ENCODE results near the gene TEX36. TPM values are rescaled to one million over a fixed set of nuclear protein-coding genes. Genes with fewer than 3 reads are reported as not detected.
A peak's percentile ranks its signal among the peaks of the same experiment; 100 is the strongest.
"Not testable (repeated sequence)": the region's sequence is repeated elsewhere in the genome, so short reads cannot be mapped to it uniquely, and the experiment has no call there.

Gene TEX36
- total and polyA plus RNA-seq, 3 donors from 2014 or later, result 14.9 to 41.5 (median 24.6) TPM

DNA sequence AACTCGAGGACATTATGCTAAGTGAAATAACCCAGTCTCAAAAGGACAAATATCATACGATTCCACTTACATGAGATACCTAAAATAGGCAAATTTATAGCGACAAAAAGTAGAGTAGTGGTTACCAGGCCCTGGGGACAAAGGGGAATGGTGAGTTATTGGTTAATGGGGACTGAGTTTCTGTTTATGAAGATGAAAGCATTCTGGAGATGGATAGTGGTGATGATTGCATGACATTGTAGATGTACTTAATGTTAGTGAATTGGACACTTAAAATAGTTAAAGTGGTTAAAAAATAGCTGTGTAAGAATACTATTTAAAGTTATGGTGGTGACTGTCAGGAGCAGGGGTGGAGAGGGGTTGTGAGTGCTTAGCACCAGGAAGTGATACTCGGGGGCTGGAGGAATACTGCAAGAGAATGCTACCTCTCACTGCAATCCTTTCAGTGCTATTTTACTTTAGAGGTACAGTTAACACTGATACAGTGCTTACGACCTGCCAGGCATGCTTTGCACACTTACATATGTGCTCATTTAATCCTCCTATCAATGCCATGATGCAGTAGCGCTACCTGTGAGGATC lies 16.7 kb upstream of the TEX36 start:
- intact Hi-C loops (cut with DNase I; ENCODE audit: low total_unique reads), result no loop called here
- no peaks in the 10 kb centered on the region for H3K27me3 ChIP-seq
- no peak overlapping the region for H3K27ac ChIP-seq
- no peaks in the 10 kb centered on the region for H3K9me3 ChIP-seq
- WGBS, 2 donors, result 81 to 88% methylated on average over 6 of the region's 6 CpGs
- H3K4me3 ChIP-seq, result no peak overlapping the region
- DNase-seq, result no peak
- TF ChIP-seq, protein P1, sequence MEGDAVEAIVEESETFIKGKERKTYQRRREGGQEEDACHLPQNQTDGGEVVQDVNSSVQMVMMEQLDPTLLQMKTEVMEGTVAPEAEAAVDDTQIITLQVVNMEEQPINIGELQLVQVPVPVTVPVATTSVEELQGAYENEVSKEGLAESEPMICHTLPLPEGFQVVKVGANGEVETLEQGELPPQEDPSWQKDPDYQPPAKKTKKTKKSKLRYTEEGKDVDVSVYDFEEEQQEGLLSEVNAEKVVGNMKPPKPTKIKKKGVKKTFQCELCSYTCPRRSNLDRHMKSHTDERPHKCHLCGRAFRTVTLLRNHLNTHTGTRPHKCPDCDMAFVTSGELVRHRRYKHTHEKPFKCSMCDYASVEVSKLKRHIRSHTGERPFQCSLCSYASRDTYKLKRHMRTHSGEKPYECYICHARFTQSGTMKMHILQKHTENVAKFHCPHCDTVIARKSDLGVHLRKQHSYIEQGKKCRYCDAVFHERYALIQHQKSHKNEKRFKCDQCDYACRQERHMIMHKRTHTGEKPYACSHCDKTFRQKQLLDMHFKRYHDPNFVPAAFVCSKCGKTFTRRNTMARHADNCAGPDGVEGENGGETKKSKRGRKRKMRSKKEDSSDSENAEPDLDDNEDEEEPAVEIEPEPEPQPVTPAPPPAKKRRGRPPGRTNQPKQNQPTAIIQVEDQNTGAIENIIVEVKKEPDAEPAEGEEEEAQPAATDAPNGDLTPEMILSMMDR (IDR thresholded peaks at IDR 0.05), result no peak
- TF ChIP-seq POLR2A (IDR thresholded peaks at IDR 0.05), result no peak
- H3K36me3 ChIP-seq (ENCODE audit: low read depth, missing control alignments), result no peaks in the 10 kb centered on the region
- peaks cover 3% of the 10 kb centered on the region for H3K4me1 ChIP-seq

DNA sequence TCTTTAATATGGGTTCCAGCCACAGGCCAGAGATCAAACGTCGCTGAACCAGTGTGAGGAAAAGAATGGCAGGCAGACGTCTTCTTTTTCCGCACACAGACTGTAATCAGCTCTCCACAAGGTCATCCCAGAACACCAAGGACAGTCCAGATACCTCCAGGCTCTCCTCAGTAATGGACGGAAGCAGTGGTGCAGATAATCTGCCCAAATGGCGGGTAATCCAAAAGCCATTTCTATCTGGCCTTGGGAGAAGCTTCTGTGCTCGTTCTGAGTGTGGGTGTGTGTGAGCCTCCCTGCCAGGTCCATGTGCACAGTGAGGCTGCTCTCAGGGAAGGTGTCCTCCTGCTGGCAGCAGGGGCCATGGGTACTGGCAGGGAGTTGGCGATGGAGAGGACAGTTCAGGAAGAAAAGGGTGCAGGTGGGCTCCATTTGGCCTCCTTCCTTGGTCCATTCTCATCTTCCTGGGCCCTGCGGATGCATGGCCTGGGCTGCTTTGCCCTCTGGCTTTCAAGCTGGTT lies 15.6 kb upstream of the TEX36 start:
- Histone ChIP-seq H3K27me3 (peaks cover 3% of the 10 kb centered on the region), H3K4me1 (peaks cover 3% of the 10 kb centered on the region), H3K4me3 (no peak overlapping the region), H3K27ac (no peak overlapping the region), H3K9me3 (no peaks in the 10 kb centered on the region), H3K36me3 (ENCODE audit: low read depth, missing control alignments) (no peaks in the 10 kb centered on the region)
- WGBS, 2 donors, result 54 to 57% methylated on average over 9 of the region's 9 CpGs
- TF ChIP-seq, protein P1 (IDR thresholded peaks at IDR 0.05), result no peak
- TF ChIP-seq POLR2A (IDR thresholded peaks at IDR 0.05), result no peak
- intact Hi-C loops (cut with DNase I; ENCODE audit: low total_unique reads), result no loop called here
- peak; percentile 27 for DNase-seq

DNA sequence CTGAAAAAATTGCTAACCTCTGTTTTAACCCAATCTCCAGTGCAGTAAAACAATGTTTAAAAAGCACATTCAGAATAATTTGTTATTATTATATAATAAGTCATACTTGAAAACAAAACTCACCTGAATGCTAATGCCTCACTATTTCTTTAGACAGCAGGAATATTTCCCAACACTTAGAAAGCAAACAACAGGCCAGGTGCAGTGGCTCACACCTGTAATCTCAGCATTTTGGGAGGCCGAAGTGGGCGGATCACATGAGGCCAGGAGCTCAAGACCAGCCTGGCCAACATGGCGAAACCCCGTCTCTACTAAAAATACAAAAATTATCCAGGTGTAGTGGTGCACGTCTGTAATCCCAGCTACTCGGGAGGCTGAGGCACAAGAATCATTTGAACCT lies 13.9 kb upstream of the TEX36 start:
- intact Hi-C loops (cut with DNase I; ENCODE audit: low total_unique reads); H3K9me3 ChIP-seq; H3K27me3 ChIP-seq; H3K36me3 ChIP-seq (ENCODE audit: low read depth, missing control alignments); DNase-seq; H3K4me3 ChIP-seq; H3K27ac ChIP-seq; H3K4me1 ChIP-seq: not testable (repeated sequence)
- WGBS, 2 donors, result 89 to 91% methylated on average over 6 of the region's 6 CpGs

DNA sequence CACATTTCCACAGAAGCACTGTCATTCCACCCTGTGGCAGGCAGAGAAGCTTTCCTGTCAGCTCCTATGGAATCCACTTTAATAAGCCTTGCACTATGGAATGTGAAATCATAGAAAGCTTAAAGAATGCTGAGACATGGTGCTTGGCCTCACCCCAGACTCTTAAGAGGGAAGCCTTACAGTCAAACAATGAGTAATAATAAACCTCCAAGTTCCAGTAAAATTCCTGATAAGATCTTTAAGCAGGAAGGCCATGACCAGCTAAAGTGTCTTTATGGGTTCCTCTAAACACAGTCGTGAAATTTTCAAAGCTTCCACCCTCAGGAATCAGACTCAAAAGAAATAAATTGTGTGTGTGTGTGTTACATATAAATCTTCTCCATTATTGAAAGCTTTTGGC lies 11.9 kb upstream of the TEX36 start:
- Histone ChIP-seq H3K9me3 (no peaks in the 10 kb centered on the region), H3K4me1 (peaks cover 3% of the 10 kb centered on the region), H3K27ac (no peak overlapping the region), H3K36me3 (ENCODE audit: low read depth, missing control alignments) (no peaks in the 10 kb centered on the region), H3K27me3 (peaks cover 3% of the 10 kb centered on the region), H3K4me3 (no peak overlapping the region)
- DNase-seq, result no peak
- intact Hi-C loops (cut with DNase I; ENCODE audit: low total_unique reads), result no loop called here
- TF ChIP-seq, protein P1 (IDR thresholded peaks at IDR 0.05), result no peak
- TF ChIP-seq POLR2A (IDR thresholded peaks at IDR 0.05), result no peak
- 61 to 67% methylated on average over 1 of the region's 1 CpG for WGBS, 2 donors

DNA sequence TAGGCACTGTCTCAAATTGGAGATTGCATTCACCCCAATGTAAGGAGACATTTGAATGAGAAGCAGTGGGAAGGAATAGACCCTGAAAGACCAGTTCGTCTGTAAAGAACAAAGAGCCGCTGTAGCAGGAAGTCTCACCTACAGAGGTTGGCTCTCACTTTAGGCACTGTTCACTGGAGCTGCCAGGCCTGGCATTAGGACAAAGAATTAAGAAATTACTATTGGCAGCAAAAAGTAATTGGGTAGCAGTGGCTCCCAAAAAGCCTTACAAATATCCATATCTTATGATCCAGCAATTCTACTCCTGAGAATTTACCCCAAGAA lies 10.5 kb upstream of the TEX36 start:
- Histone ChIP-seq H3K4me1 (no peaks in the 10 kb centered on the region), H3K36me3 (ENCODE audit: low read depth, missing control alignments) (no peaks in the 10 kb centered on the region), H3K27me3 (peaks cover 3% of the 10 kb centered on the region), H3K4me3 (no peak overlapping the region), H3K9me3 (no peaks in the 10 kb centered on the region), H3K27ac (no peak overlapping the region)
- intact Hi-C loops (cut with DNase I; ENCODE audit: low total_unique reads), result no loop called here
- 76 to 88% methylated on average over 2 of the region's 2 CpGs for WGBS, 2 donors
- TF ChIP-seq, protein P1 (IDR thresholded peaks at IDR 0.05), result no peak
- TF ChIP-seq POLR2A (IDR thresholded peaks at IDR 0.05), result no peak
- no peak for DNase-seq

Data from testis (tissue), 3 donors.